ENCODE measurements around the gene ARHGAP44.
"Not testable (repeated sequence)": the region's sequence is repeated elsewhere in the genome, so short reads cannot be mapped to it uniquely, and the experiment has no call there.

ARHGAP44 gene

DNA sequence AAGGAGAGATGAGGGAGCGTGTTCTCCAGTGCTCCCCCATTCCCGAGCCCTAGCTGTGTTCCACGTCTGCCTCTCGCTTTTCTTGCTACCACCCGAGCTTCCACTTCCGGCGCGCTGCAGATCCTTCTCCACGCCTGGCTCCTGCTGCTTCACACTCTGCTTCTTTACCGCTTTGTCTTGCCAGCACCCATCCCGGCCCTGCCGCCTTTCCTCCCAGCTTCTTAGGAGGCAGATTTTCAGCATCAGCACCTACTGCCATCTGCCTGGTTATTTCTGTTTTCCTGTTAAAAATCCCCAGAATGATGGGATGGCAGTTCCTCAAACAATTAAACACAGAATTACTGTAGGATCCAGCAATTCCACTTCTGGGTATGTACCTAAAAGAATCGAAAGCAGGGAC is 163.9 kb downstream of the ARHGAP44 start:
- no peak for DNase-seq (ENCODE audit: low read depth, low spot score)
- H3K27ac ChIP-seq: no peak overlapping the region

DNA sequence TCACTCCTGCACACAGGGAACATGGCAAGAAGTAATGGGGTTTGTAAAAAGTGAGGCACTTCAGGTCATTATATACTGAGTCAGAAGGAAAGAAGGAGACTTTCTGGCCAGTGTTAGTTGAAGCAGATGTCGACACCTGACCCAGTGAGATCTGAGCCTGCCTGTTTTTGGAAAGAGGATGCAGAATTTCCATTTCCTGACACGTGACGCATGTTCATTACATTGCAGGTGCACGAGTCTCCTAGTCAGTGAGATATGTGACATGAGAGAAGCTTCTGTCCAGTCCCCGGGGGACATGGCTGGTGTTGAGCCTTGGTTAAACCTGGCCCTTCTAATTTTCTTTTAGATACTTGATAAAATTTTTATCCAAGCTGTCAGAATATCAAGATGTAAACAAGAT is 166.2 kb downstream of the ARHGAP44 start:
- DNase-seq (ENCODE audit: low read depth, low spot score): no peak

DNA sequence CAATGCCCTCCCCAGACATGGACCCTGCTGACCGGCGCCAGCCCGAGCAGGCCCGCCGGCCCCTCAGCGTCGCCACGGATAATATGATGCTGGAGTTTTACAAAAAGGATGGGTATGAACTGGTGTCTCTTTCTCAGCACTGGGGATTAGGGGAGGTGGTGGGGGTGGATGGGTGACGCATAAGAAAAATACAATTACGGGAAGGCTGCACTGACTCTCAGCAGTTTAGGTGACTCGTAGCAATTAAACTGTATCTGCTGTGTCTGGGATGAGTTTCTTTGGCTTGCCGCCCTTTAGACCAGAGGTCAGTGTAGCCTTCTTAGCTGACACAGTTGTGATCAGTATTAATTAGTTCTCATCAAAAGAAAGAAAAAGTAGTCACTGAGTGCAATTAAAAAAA is 169.5 kb downstream of the ARHGAP44 start:
- no peak for DNase-seq (ENCODE audit: low read depth, low spot score)
- H3K27ac ChIP-seq: no peak overlapping the region

More for the DNA sequence above, 166.2 kb downstream of the ARHGAP44 start:
- no peak overlapping the region for H3K27ac ChIP-seq

DNA sequence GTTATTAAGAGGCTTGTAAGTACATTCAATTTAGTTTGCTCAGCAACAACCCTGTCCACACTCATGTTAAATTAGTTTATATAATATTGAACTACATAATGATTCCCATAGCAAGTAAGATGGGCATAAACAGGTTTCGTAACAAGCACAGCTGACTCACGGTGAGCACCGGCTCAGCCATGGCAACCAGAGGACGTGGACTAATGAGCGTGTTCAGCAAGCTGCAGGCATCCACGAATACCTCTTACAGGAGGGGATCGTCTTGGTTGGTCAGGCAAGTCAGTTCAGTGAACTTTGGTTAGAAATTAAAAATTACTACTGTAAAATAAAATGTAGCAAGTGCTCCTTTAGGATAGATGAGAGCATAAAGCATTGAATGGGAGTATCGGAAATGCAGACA is 170.1 kb downstream of the ARHGAP44 start:
- H3K27ac ChIP-seq: no peak overlapping the region
- DNase-seq (ENCODE audit: low read depth, low spot score): peak; percentile 26

DNA sequence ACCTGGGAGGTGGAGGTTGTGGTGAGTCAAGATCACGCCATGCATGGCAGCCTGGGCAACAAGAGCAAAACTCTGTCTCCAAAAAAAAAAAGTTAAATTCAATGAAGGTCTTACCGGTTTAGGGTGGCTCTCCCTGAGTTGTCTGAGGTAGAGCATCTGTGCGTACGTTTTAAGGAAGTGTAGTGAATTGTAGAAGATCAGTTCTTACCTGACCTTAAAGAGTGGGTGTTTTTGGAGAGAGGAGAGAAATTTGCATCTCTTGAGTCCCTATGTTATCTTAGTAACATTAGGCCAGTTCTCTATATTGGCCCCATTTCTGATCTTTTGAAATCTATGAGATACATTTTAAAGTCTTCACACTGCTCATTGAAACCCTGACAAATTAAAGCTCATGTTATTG is 172.4 kb downstream of the ARHGAP44 start:
- H3K27ac ChIP-seq: no peak overlapping the region

DNA sequence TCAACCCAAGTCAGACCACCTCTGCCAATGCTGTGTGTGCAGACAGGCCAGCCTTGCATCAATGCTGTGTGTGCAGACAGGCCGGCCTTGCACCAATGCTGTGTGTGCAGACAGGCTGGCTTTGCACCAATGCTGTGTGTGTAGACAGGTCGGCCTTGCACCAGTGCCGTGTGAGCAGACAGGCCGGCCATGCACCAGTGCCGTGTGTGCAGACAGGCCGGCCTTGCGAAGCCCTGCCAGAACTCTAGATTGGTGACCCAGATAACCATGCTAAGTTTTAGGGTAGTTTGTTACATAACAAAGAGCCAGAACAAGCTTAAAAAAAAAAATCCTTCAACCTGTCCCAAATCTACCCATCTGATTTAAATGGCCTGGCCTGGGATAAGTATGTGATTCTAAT is 174.2 kb downstream of the ARHGAP44 start:
- DNase-seq (ENCODE audit: low read depth, low spot score): no peak
- no peak overlapping the region for H3K27ac ChIP-seq

More for the DNA sequence above, 172.4 kb downstream of the ARHGAP44 start:
- DNase-seq (ENCODE audit: low read depth, low spot score): no peak

DNA sequence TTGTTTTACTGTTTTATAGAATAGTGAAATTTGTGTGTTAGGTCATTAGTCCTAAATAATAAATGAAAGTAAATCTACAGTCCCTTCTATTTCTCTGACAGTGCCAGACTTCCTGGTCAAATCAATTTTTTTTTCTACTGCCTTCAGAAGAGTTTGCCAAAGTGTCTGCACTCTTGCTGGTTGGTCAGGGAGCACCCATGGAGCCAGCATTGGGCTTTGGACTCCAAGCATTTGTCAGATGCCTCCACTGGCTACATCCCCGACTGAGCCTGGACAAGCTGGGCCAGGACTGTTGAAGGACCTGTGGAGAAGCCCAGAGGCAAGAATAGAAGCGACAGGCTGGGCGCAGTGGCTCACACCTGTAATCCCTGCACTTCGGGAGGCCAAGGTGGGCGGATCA is 174.9 kb downstream of the ARHGAP44 start:
- no peak for DNase-seq (ENCODE audit: low read depth, low spot score)

DNA sequence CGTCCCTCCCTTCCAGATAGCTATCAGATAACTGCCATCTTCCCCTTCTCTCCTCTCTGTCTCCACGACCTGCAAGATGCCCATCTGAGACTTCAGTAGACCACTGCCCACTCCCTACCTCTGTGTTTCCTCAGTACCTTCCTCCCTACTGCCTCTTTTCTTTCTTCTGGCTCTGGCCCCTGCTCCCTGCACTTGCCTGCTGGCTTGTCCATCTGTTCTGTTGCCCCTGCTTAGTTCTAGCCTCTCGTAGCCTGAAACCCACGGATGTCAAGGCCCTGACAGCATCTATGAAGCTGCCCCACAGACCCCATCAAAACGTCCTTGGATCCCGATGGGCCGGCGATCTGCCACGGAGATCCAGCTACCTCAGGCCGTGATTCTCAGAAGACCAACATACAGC is 175.5 kb downstream of the ARHGAP44 start:
- DNase-seq (ENCODE audit: low read depth, low spot score): no peak

More for the DNA sequence above, 174.9 kb downstream of the ARHGAP44 start:
- H3K27ac ChIP-seq: no peak overlapping the region

DNA sequence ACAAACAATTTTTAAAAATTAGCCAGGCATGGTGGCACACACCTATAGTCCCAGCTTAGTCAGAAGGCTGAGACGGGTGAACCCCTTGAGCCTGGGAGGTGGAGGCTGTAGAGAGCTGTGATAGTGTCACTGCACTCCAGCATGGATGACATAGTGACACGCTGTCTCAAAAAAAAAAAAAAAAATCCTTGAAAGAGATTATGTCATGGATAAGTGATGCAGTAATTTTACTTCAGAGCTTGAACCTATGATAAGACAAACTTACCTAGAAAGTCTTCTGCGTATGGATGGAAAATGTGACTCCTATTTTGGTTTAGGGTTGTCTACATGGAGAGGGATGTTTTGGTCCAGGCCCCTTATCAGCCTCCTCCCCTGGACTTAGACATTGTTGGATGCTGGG is 176.7 kb downstream of the ARHGAP44 start:
- no peak overlapping the region for H3K27ac ChIP-seq
- no peak for DNase-seq (ENCODE audit: low read depth, low spot score)

More for the DNA sequence above, 175.5 kb downstream of the ARHGAP44 start:
- H3K27ac ChIP-seq: no peak overlapping the region

DNA sequence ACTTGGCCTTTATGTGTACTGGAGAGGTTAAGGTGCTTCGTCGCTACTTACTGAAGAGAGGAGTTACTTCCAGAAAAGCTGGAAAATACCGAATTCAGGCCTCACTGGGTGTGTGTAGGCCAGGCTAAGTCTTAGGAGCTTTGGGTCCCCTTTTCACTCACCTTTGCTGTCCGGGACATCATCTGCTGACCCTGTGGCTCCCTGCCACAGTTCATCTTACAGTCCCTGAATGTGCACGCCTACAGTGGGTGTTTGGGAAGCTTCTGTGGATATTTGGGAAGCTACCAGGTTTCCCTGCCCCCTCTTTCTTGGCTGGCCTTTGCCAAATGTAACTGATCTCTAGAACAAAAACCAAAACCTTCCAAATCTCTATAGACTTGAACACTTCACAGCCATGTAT is 177.1 kb downstream of the ARHGAP44 start:
- H3K27ac ChIP-seq: no peak overlapping the region
- DNase-seq (ENCODE audit: low read depth, low spot score): no peak

DNA sequence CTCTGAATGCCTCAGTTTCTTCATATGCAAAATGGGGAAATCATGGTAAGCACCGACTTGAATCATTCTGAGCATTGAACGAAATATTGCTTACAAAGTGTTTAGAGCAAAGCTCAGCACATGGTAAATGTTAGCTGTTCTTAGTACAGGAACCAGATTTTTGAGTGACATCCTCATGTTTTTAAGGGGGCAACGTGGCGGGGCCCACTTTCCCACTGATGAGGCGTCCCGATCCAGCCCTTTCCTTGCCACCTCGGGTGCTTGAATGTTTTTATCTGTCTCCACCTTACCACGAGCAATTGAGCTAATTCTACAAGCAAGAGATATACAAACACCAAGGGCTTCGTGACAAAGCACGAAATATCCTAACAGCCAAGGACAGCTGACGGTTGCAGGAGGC is 178.7 kb downstream of the ARHGAP44 start:
- DNase-seq (ENCODE audit: low read depth, low spot score): no peak
- no peak overlapping the region for H3K27ac ChIP-seq

DNA sequence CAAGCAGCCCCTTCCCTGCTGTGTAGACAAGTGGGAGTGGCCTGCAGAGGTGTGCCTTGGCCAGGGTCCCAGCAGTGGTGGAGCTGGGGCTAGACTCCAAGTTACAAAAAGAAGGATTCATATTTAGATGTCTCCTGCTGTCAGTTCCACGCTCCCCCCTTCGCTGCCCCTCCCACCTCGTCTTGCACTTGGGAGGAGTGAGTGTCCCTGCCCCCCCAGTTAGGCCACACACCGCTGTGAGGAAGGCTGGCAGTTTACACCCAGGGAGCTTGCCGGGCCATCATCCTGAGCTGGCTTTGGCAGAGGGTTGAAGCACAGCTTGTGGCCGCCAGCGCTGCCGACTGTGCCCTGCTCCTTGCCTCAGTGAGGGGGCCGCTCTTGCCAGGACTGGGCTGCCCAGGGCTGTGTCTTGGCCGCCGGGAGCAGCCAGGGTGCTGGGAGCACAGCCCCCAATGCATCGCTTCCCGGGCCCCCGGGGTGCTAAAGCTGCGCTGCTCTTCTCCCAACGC is 184.3 kb downstream of the ARHGAP44 start:
- H3K27ac ChIP-seq: no peak overlapping the region
- no peak for DNase-seq (ENCODE audit: low read depth, low spot score)

DNA sequence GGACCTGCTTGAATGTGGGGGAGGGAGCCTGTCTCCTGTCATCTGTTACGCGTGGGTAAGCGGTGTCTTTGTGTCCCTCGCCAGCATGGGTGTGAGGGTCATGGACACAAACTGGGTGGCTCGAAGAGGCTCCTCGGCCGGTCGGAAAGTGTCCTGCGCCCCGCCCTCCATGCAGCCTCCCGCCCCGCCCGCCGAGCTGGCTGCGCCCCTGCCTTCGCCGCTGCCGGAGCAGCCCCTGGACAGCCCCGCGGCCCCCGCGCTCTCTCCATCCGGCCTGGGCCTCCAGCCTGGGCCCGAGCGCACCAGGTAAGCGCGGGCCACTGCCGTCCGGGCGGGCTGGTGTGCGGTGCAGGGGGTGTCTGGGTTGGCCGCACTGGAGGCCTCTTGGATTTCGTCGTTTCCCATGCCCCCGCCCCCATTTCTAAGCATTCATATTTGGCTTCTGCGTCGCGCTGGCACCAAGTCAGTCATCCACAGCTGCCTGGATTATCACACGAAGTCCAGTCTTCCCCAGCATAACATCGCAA is 184.8 kb downstream of the ARHGAP44 start:
- DNase-seq (ENCODE audit: low read depth, low spot score): no peak
- no peak overlapping the region for H3K27ac ChIP-seq

DNA sequence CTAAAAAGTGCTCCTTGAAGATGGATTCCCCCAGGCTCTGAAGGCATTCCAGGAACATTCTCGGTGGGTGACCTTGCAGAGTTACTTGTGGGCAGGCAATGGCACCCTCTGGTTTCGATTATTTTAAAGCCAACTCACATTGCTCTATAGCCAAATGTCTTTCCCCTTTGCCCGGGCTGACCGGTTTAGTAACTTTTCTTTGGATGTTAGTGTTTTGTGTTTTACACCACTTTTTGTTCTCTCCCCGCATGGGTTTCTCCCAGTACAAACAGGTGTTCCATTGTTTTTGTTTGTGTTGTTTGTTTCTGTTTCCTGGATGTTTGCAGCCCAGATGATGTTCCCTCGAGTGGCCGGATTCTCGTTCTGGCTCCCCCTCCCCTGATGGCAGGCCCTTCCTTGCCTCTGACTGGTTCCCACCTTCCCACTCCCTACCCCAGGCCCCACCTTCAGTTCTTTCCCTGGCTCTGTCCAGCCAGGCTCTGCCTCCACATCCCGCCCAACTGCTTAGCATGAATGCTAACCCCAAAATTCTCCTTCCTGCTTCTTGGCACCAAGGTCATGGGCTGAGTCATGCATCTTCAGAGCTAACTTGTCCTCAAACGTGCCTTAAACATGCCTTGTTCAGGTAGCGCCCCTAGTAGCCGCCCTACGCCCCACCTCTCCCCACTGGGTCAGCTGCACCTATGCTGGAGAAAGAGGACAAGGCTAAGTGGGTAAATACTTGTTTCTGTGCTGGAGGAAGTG is 187.9 kb downstream of the ARHGAP44 start:
- no peak overlapping the region for H3K27ac ChIP-seq
- DNase-seq (ENCODE audit: low read depth, low spot score): no peak

DNA sequence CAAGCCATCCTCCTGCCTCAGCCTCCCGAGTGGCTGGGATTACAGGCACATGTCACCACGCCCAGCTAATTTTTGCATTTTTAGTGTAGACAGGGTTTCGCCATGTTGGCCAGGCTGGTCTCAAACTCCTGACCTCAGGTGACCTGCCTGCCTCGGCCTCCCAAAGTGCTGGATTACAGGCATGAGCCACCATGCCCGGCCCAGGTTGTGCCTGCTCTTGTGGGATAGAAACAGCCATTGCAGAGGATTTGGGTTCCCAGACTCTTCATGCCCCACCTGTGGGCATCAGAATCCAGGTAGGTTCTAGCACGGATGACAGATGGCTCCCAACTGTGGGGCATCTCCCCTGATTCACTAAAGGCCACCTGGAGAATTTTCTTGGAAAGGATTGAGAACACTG is 189.5 kb downstream of the ARHGAP44 start:
- H3K27ac ChIP-seq: not testable (repeated sequence)

DNA sequence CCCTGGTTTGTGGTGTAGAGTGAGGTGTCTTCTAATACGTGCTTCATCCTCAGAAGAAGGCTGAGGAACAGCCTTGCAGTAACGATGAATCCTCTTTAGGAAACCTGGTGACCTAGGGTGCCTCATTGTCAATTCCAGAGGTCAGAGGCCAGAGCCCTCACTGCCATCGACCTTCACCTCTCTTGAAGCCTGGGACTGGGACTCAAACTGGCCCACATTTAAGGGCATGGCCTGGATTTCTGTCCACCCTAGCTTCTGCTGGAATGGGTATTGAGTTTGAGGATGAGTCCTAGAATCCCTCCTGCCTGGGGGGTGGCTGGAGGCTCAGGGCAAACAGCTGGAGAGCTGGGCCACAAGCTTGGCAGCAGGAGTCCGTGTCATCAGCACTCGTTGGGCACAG is 189.9 kb downstream of the ARHGAP44 start:
- DNase-seq (ENCODE audit: low read depth, low spot score): no peak
- H3K27ac ChIP-seq: no peak overlapping the region

More for the DNA sequence above, 189.5 kb downstream of the ARHGAP44 start:
- DNase-seq (ENCODE audit: low read depth, low spot score): not testable (repeated sequence)

DNA sequence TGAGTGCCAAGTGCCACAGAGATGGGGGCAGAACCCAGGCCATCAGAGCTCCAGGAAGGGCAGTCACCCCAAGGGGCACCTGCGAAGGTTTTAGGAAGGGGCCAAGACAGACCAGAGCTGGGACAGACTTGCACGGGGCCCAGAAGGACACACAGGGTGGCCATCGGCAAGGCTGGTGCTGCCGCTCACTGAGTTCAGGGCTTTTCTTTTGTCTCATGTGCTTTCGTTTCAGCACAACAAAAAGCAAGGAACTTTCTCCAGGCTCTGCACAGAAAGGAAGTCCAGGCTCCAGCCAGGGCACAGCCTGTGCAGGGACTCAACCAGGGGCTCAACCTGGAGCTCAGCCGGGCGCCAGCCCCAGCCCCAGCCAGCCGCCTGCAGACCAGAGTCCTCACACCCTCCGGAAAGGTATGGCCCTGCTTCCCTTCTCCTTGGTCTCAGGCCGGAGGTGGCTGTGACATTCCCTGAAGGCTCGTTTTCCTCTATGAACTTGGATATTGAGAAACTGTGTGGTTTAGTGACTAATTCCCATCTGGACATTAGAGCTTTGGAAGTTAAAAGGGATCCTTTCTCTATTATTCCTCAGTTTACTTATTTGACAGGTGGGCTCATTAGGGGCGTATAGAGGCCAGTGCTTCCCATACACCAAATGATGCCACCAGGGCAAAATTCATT is 190.7 kb downstream of the ARHGAP44 start:
- DNase-seq (ENCODE audit: low read depth, low spot score): no peak
- H3K27ac ChIP-seq: no peak overlapping the region

DNA sequence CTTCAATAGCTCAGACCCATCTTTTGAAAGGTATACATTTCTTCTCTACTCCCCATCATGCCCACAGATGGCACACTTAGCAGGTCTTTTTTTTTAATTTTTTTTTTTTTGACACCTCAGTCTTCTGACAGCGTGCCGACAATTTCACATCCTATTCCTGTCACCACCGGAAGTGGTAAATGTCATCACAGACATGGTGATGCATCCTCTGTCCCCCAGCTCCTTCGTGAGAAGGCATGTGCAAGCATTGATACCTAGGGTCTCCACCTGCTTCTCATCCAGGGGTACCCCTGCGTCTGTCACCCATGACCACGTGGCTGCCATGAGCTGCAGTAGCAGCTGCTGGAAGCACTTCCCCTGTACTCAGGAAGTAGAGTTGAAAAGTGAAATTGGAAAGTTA is 192.9 kb downstream of the ARHGAP44 start:
- no peak for DNase-seq (ENCODE audit: low read depth, low spot score)
- no peak overlapping the region for H3K27ac ChIP-seq

DNA sequence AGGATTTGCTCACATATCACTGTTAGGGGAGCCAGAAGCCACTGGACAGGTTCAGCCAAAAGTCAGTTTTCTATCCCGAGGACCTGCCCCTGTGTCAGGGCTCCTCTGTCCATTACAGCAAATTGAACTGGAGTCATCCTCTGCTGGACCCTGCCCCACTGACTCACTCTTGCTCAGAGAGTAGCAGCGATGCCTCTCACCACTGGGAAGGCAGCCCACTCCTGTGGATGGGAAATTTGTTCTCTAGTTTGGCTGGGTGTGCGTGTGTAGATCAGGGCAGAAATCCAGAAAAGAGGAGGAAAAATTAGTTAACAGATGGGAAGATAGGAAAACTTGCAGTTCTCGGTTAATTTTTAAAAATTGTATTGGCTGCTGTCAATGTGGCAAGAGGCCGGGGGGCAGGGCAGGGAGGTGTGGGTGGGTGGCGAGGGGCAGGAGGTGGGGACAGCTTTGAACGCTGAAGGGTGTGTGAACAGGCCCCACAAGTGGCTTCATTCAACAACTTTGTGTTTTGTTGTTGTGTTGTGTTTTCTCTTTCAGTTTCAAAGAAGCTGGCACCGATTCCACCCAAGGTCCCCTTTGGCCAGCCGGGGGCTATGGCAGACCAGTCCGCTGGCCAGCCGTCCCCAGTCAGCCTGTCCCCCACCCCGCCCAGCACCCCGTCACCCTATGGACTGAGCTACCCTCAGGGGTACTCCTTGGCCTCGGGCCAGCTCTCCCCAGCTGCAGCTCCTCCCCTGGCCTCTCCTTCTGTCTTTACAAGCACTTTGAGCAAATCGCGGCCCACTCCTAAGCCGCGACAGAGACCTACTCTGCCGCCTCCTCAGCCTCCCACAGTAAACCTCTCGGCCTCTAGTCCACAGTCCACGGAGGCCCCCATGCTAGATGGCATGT is 194.9 kb downstream of the ARHGAP44 start:
- H3K27ac ChIP-seq: no peak overlapping the region
- DNase-seq (ENCODE audit: low read depth, low spot score): no peak

All from epithelial cell of prostate (primary cell).